Sigmoid colon (tissue), 4 donors: Measurements from ENCODE around the gene MTX1.

Experiments
- POLR2AphosphoS5 ChIP-seq, 4 donors: sonication (generic); formaldehyde crosslinking; IDR thresholded peaks; one replicate each; pipeline ENCODE4 v1.6.1; 2017; ENCODE audit warnings: antibody characterized with exemption in 4 of 4
- TF ChIP-seq, protein P1 (sequence below), 4 experiments: fragments of 450-650 bp in 3 of 4; fragments of 200-600 bp in 1 of 4; IDR thresholded peaks; one replicate each; pipeline ENCODE4 v1.5.1; 2016 to 2019; ENCODE audit warnings: antibody characterized with exemption in 4 of 4, mild to moderate bottlenecking in 3 of 4, moderate library complexity in 2 of 4

DNA sequence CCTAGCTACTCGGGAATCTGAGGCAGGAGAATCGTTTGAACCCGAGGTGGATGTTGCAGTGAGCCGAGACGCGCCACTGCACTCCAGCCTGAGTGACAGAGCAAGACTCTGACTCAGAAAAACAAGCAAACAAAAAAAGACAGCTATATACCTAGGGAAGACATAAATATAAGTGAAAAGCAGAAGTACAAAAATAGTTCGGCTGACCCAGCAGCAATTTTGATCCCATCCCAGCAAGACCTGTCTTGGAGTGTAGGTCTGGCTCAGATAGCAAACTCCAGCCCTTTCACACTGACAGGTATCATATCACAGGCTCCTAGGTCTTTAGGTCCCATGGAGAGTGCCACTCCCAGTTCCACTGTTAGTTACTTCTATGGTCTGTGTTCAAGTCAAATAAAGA lies 14.6 kb downstream of the MTX1 start:
- TF ChIP-seq, protein P1, sequence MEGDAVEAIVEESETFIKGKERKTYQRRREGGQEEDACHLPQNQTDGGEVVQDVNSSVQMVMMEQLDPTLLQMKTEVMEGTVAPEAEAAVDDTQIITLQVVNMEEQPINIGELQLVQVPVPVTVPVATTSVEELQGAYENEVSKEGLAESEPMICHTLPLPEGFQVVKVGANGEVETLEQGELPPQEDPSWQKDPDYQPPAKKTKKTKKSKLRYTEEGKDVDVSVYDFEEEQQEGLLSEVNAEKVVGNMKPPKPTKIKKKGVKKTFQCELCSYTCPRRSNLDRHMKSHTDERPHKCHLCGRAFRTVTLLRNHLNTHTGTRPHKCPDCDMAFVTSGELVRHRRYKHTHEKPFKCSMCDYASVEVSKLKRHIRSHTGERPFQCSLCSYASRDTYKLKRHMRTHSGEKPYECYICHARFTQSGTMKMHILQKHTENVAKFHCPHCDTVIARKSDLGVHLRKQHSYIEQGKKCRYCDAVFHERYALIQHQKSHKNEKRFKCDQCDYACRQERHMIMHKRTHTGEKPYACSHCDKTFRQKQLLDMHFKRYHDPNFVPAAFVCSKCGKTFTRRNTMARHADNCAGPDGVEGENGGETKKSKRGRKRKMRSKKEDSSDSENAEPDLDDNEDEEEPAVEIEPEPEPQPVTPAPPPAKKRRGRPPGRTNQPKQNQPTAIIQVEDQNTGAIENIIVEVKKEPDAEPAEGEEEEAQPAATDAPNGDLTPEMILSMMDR (IDR thresholded peaks at IDR 0.05), result no peak
- no peak for TF ChIP-seq POLR2AphosphoS5 (IDR thresholded peaks at IDR 0.05)
